ENCODE measurements around the gene C17orf58.

GRCh38 chr17:67947325-67947813 is 48.9 kb downstream of the C17orf58 start:
- TF ChIP-seq CBX5 (IDR thresholded peaks at IDR 0.05; ENCODE audit: low read depth, low read length): no peak
- no peak for TF ChIP-seq RXRA (IDR thresholded peaks at IDR 0.05; ENCODE audit: insufficient read depth, low read depth, low read length)
- no peak for TF ChIP-seq TAF1 (IDR thresholded peaks at IDR 0.05; ENCODE audit: low read depth, low read length)
- no peak for TF ChIP-seq RAD21 (IDR thresholded peaks at IDR 0.05 in 1 of 2, conservative IDR thresholded peaks at IDR 0.05 in 1 of 2; ENCODE audit: low read depth in 2 of 2, low read length in 2 of 2)
- no peak for TF ChIP-seq TBP (IDR thresholded peaks at IDR 0.05; ENCODE audit: low read depth, low read length)
- no peak for TF ChIP-seq SRF (IDR thresholded peaks at IDR 0.05; ENCODE audit: low read depth, low read length)
- no peak for TF ChIP-seq POLR2AphosphoS5 (IDR thresholded peaks at IDR 0.05; ENCODE audit: low read depth, low read length)
- no peak for TF ChIP-seq PHF8 (conservative IDR thresholded peaks at IDR 0.05; ENCODE audit: low read depth, low read length)
- TF ChIP-seq BRCA1 (IDR thresholded peaks at IDR 0.05; ENCODE audit: low read depth, low read length): no peak
- TF ChIP-seq RFX5 (IDR thresholded peaks at IDR 0.05; ENCODE audit: borderline replicate concordance, low read depth, low read length): no peak
- TF ChIP-seq CTCF (IDR thresholded peaks at IDR 0.05; ENCODE audit: control extremely low read depth in 1 of 3, insufficient read depth in 1 of 3, low read depth in 1 of 3, low read length in 3 of 3): no peak
- no peak for TF ChIP-seq EZH2 (IDR thresholded peaks at IDR 0.05; ENCODE audit: low read depth, low read length, severe bottlenecking)
- no peak for TF ChIP-seq TCF12 (IDR thresholded peaks at IDR 0.05; ENCODE audit: low read depth, low read length)
- TF ChIP-seq CHD2 (IDR thresholded peaks at IDR 0.05; ENCODE audit: low read length): no peak

Data from H1 (cell line).